Measurements from ENCODE around the gene DOK1. TPM values are rescaled to one million over a fixed set of nuclear protein-coding genes. Genes with fewer than 3 reads are reported as not detected.

The DOK1 gene
- total and polyA plus RNA-seq, 2 donors from 2014 or later: 11.3 to 16.7 TPM

DNA sequence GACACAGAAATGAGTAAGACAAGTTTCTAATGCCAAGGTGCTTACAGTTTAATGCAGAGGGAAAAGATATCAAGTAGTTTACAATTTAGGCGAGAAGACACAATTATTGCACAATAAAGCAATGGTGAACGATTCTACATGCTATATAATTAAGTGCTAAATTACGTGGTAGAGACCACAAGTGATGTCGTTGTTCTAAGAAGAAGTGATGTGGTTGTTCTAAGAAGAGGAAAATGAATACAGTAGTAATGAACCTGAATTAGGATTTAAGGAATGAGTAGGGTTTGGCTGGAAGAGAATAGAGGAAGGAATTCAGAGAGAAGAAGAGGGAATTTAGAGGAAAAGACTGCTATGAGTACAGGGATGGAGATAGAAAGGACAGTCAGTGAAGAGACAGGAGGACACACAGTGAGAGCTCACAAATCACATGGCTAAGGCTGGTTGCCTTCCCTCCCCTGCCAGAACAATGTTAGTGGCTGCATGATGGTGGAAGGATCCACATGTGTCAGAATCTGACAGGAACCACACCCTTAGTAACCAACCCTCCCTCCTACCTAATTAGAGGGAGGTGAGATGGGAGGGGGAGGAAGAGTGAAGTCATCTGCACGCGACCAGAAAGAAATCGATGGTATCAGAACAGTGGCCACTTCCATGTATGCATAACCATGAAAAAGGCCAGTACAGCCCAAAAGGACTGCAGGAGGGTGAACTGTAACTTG, 48.9 kb downstream of the DOK1 start:
- FAIRE-seq: no peak
- H3K27ac ChIP-seq (ENCODE audit: low read depth in 2 of 2, low read length in 2 of 2): no peak overlapping the region
- TF ChIP-seq CTCF (IDR thresholded peaks at IDR 0.05; ENCODE audit: borderline replicate concordance, extremely low read depth, insufficient read depth): no peak
- no peaks in the 10 kb centered on the region for H3K9me3 ChIP-seq (ENCODE audit: control insufficient read depth in 2 of 3, insufficient read depth in 1 of 3, low read length in 3 of 3)
- H3K9ac ChIP-seq (ENCODE audit: low read length in 3 of 3): no peak overlapping the region
- no peaks in the 10 kb centered on the region for H3K4me1 ChIP-seq (ENCODE audit: control insufficient read depth in 2 of 3, insufficient read depth in 2 of 3, low read depth in 1 of 3, low read length in 3 of 3)
- no peaks in the 10 kb centered on the region for H3K27me3 ChIP-seq (ENCODE audit: control insufficient read depth, insufficient read depth, low read length)
- no peaks in the 10 kb centered on the region for H3K36me3 ChIP-seq (ENCODE audit: control insufficient read depth in 2 of 3, insufficient read depth in 3 of 3, low read length in 3 of 3)
- DNase-seq: no peak
- intact Hi-C loops (cut with DNase I): no loop called here
- H3K4me3 ChIP-seq (ENCODE audit: low read length in 3 of 3): no peak overlapping the region

GRCh38 chr2:74606927-74607326, 52.4 kb downstream of the DOK1 start:
- Histone ChIP-seq H3K36me3 (ENCODE audit: control insufficient read depth in 2 of 3, insufficient read depth in 3 of 3, low read length in 3 of 3) (no peaks in the 10 kb centered on the region), H3K4me3 (ENCODE audit: low read length in 3 of 3) (no peak overlapping the region), H3K9ac (ENCODE audit: low read length in 3 of 3) (no peak overlapping the region), H3K27me3 (ENCODE audit: control insufficient read depth, insufficient read depth, low read length) (no peaks in the 10 kb centered on the region), H3K4me1 (ENCODE audit: control insufficient read depth in 2 of 3, insufficient read depth in 2 of 3, low read depth in 1 of 3, low read length in 3 of 3) (no peaks in the 10 kb centered on the region), H3K27ac (ENCODE audit: low read depth in 2 of 2, low read length in 2 of 2) (no peak overlapping the region), H3K9me3 (ENCODE audit: control insufficient read depth in 2 of 3, insufficient read depth in 1 of 3, low read length in 3 of 3) (no peaks in the 10 kb centered on the region)
- FAIRE-seq (no peak), DNase-seq (no peak)
- intact Hi-C loops (cut with DNase I): no loop called here
- no peak for TF ChIP-seq CTCF (IDR thresholded peaks at IDR 0.05; ENCODE audit: borderline replicate concordance, extremely low read depth, insufficient read depth)

Other genes with a start within 250 kb of the DOK1 start
- gene SLC4A5, start 211.3 kb upstream of the DOK1 start, total RNA-seq: 5.2 TPM
- 1.1 TPM for gene SLC4A5, start 211.3 kb upstream of the DOK1 start, polyA plus RNA-seq (ENCODE audit: insufficient read depth, low read depth, low replicate concordance)
- gene DCTN1, start 174.4 kb upstream of the DOK1 start, total RNA-seq: 134 TPM
- 191 TPM for gene DCTN1, start 174.4 kb upstream of the DOK1 start, polyA plus RNA-seq (ENCODE audit: insufficient read depth, low read depth, low replicate concordance)
- gene C2orf81, start 133.1 kb upstream of the DOK1 start, total RNA-seq: 11.6 TPM
- gene C2orf81, start 133.1 kb upstream of the DOK1 start, polyA plus RNA-seq (ENCODE audit: insufficient read depth, low read depth, low replicate concordance): 8.8 TPM
- gene WDR54, start 133.0 kb upstream of the DOK1 start, total RNA-seq: 23.3 TPM
- gene WDR54, start 133.0 kb upstream of the DOK1 start, polyA plus RNA-seq (ENCODE audit: insufficient read depth, low read depth, low replicate concordance): 37.6 TPM
- gene RTKN, start 112.8 kb upstream of the DOK1 start, total RNA-seq: 76.4 TPM
- gene RTKN, start 112.8 kb upstream of the DOK1 start, polyA plus RNA-seq (ENCODE audit: insufficient read depth, low read depth, low replicate concordance): 95.6 TPM
- 44.2 TPM for gene INO80B, start 99.6 kb upstream of the DOK1 start, total RNA-seq
- 37.0 TPM for gene INO80B, start 99.6 kb upstream of the DOK1 start, polyA plus RNA-seq (ENCODE audit: insufficient read depth, low read depth, low replicate concordance)
- 83.9 TPM for gene WBP1, start 96.3 kb upstream of the DOK1 start, total RNA-seq
- gene WBP1, start 96.3 kb upstream of the DOK1 start, polyA plus RNA-seq (ENCODE audit: insufficient read depth, low read depth, low replicate concordance): 150 TPM
- gene MOGS, start 89.3 kb upstream of the DOK1 start, total RNA-seq: 51.9 TPM
- gene MOGS, start 89.3 kb upstream of the DOK1 start, polyA plus RNA-seq (ENCODE audit: insufficient read depth, low read depth, low replicate concordance): 27.5 TPM
- gene MRPL53, start 82.0 kb upstream of the DOK1 start, total RNA-seq: 85.1 TPM
- gene MRPL53, start 82.0 kb upstream of the DOK1 start, polyA plus RNA-seq (ENCODE audit: insufficient read depth, low read depth, low replicate concordance): 157 TPM
- 23.1 TPM for gene CCDC142, start 71.7 kb upstream of the DOK1 start, total RNA-seq
- 2.8 TPM for gene CCDC142, start 71.7 kb upstream of the DOK1 start, polyA plus RNA-seq (ENCODE audit: insufficient read depth, low read depth, low replicate concordance)
- 29.1 TPM for gene TTC31, start 71.6 kb upstream of the DOK1 start, total RNA-seq
- gene TTC31, start 71.6 kb upstream of the DOK1 start, polyA plus RNA-seq (ENCODE audit: insufficient read depth, low read depth, low replicate concordance): 11.5 TPM
- gene LBX2, start 55.1 kb upstream of the DOK1 start, total RNA-seq: 2.5 TPM
- gene LBX2, start 55.1 kb upstream of the DOK1 start, polyA plus RNA-seq (ENCODE audit: insufficient read depth, low read depth, low replicate concordance): 1.5 TPM
- 20.7 TPM for gene PCGF1, start 47.0 kb upstream of the DOK1 start, total RNA-seq
- gene PCGF1, start 47.0 kb upstream of the DOK1 start, polyA plus RNA-seq (ENCODE audit: insufficient read depth, low read depth, low replicate concordance): 20.1 TPM
- gene TLX2, start 40.3 kb upstream of the DOK1 start, total RNA-seq: not detected
- not detected for gene TLX2, start 40.3 kb upstream of the DOK1 start, polyA plus RNA-seq (ENCODE audit: insufficient read depth, low read depth, low replicate concordance)
- not detected for gene DQX1, start 28.5 kb upstream of the DOK1 start, total RNA-seq
- not detected for gene DQX1, start 28.5 kb upstream of the DOK1 start, polyA plus RNA-seq (ENCODE audit: insufficient read depth, low read depth, low replicate concordance)
- gene AUP1, start 25.0 kb upstream of the DOK1 start, total RNA-seq: 91.0 TPM
- gene AUP1, start 25.0 kb upstream of the DOK1 start, polyA plus RNA-seq (ENCODE audit: insufficient read depth, low read depth, low replicate concordance): 130 TPM
- 30.8 TPM for gene HTRA2, start 24.8 kb upstream of the DOK1 start, total RNA-seq
- gene HTRA2, start 24.8 kb upstream of the DOK1 start, polyA plus RNA-seq (ENCODE audit: insufficient read depth, low read depth, low replicate concordance): 44.2 TPM
- 9.7 TPM for gene LOXL3, start 778 bp upstream of the DOK1 start, total RNA-seq
- 2.4 TPM for gene LOXL3, start 778 bp upstream of the DOK1 start, polyA plus RNA-seq (ENCODE audit: insufficient read depth, low read depth, low replicate concordance)
- gene M1AP, start 93.6 kb downstream of the DOK1 start, total RNA-seq: 3.4 TPM
- gene M1AP, start 93.6 kb downstream of the DOK1 start, polyA plus RNA-seq (ENCODE audit: insufficient read depth, low read depth, low replicate concordance): 0.49 TPM
- 10.8 TPM for gene SEMA4F, start 99.5 kb downstream of the DOK1 start, total RNA-seq
- 5.2 TPM for gene SEMA4F, start 99.5 kb downstream of the DOK1 start, polyA plus RNA-seq (ENCODE audit: insufficient read depth, low read depth, low replicate concordance)

Measured in kidney (tissue), 14 donors.